ENCODE data around the gene XAGE5.
"Not testable (repeated sequence)": the region's sequence is repeated elsewhere in the genome, so short reads cannot be mapped to it uniquely, and the experiment has no call there.

XAGE5 gene

GRCh38 chrX:52811065-52811625 is at the start of gene XAGE5:
TSS of gene XAGE5 (plus strand) at chrX:52811287. CDS start at chrX:52812567, 1,280 bp downstream.
- no peak for DNase-seq

GRCh38 chrX:52765983-52766382 is 45.1 kb upstream of the XAGE5 start:
- DNase-seq, result not testable (repeated sequence)

- DNase-seq, result not testable (repeated sequence)
Observed at GRCh38 chrX:52773504-52773903, 37.6 kb upstream of the XAGE5 start.

- not testable (repeated sequence) for DNase-seq
Observed at GRCh38 chrX:52797327-52797726, 13.8 kb upstream of the XAGE5 start, which contains the start of gene SPANXN5. TSS of gene SPANXN5 (minus strand) at chrX:52797427. CDS start at chrX:52797348, 79 bp downstream.

GRCh38 chrX:52804876-52805275 is 6.2 kb upstream of the XAGE5 start:
- not testable (repeated sequence) for DNase-seq

GRCh38 chrX:52819788-52820187 is 8.7 kb downstream of the XAGE5 start:
- no peak for DNase-seq

GRCh38 chrX:52821079-52821760 is 10.1 kb downstream of the XAGE5 start:
- no peak for DNase-seq

- no peak for DNase-seq
Observed at GRCh38 chrX:52824608-52825007, 13.5 kb downstream of the XAGE5 start.

GRCh38 chrX:52830551-52830950 is 19.5 kb downstream of the XAGE5 start:
- no peak for DNase-seq

- DNase-seq, result no peak
Observed at GRCh38 chrX:52839137-52839536, 28.1 kb downstream of the XAGE5 start.

- not testable (repeated sequence) for DNase-seq
Observed at GRCh38 chrX:52843619-52844018, 32.5 kb downstream of the XAGE5 start.

- no peak for DNase-seq
Observed at GRCh38 chrX:52852110-52852860, 41.2 kb downstream of the XAGE5 start.

GRCh38 chrX:52856991-52857525 is 46.0 kb downstream of the XAGE5 start:
- DNase-seq, result not testable (repeated sequence)

GRCh38 chrX:52865343-52865998 is 54.4 kb downstream of the XAGE5 start:
- DNase-seq, result no peak

Data from activated CD4-positive, alpha-beta T cell treated with anti-CD3 and anti-CD28 coated beads for 48 hours (primary cell).